H1 (cell line): ENCODE results near the gene CDK5RAP3. TPM values are rescaled to one million over a fixed set of nuclear protein-coding genes. Genes with fewer than 3 reads are reported as not detected.

Source experiments
- ATF3 ChIP-seq: IDR thresholded peaks from 2 replicates; pipeline ENCODE4 v1.6.1; 2011; ENCODE audit warnings: low read depth, mild to moderate bottlenecking, low read length; ENCODE audit not compliant: insufficient read depth
- BACH1 ChIP-seq: IDR thresholded peaks from 2 replicates; pipeline ENCODE4 v1.6.1; 2012; ENCODE audit warnings: low read length, improper control_type of control experiment
- CEBPB ChIP-seq: IDR thresholded peaks from 2 replicates; pipeline ENCODE4 v1.6.1; 2012; ENCODE audit warnings: low read depth, low read length
- CREB1 ChIP-seq: IDR thresholded peaks from 2 replicates; pipeline ENCODE4 v1.6.1; 2012; ENCODE audit warnings: inconsistent platforms
- CTCF ChIP-seq, 3 experiments: IDR thresholded peaks; 1 replicate in 2 of 3; 2 replicates in 1 of 3; pipeline versions ENCODE4 v1.5.1 to v1.6.1; 2011; ENCODE audit warnings: low read length in 3 of 3, mild to moderate bottlenecking in 3 of 3, inconsistent platforms in 2 of 3, low read depth in 1 of 3, moderate library complexity in 1 of 3; ENCODE audit not compliant: insufficient read depth in 1 of 3; ENCODE audit errors: control extremely low read depth in 1 of 3
- EP300 ChIP-seq, 2 experiments: IDR thresholded peaks; 1 replicate in 1 of 2; 2 replicates in 1 of 2; pipeline ENCODE4 v1.6.1; 2011 to 2012; ENCODE audit warnings: low read depth in 2 of 2, low read length in 2 of 2, mild to moderate bottlenecking in 2 of 2, borderline replicate concordance in 1 of 2, inconsistent platforms in 1 of 2, moderate library complexity in 1 of 2
- GTF2F1 ChIP-seq: IDR thresholded peaks from 2 replicates; pipeline ENCODE4 v1.6.1; 2012; ENCODE audit warnings: low read depth, low read length, improper control_type of control experiment, borderline replicate concordance
- KDM1A ChIP-seq: fragments of 200-600, 300-600 bp; sonication (generic); IDR thresholded peaks from 2 replicates; pipeline ENCODE4 v1.7.1; 2016; ENCODE audit warnings: mild to moderate bottlenecking, low read length, borderline replicate concordance
- NRF1 ChIP-seq: IDR thresholded peaks from 2 replicates; pipeline ENCODE4 v1.6.1; 2011; ENCODE audit warnings: mild to moderate bottlenecking, low read depth, low read length, improper control_type of control experiment
- PHF8 ChIP-seq: fragments of 200-600 bp; sonication (generic); conservative IDR thresholded peaks from 2 replicates; pipeline ENCODE4 v1.7.1; 2012; ENCODE audit warnings: low read depth, mild to moderate bottlenecking, inconsistent platforms, low read length, moderate library complexity
- POLR2A ChIP-seq, 2 experiments: IDR thresholded peaks; 1 replicate in 1 of 2; 2 replicates in 1 of 2; pipeline ENCODE4 v1.6.1; 2011; ENCODE audit warnings: low read depth in 2 of 2, low read length in 2 of 2, mild to moderate bottlenecking in 2 of 2; ENCODE audit errors: control extremely low read depth in 1 of 2
- RAD21 ChIP-seq, 2 experiments: IDR thresholded peaks in 1 of 2; conservative IDR thresholded peaks in 1 of 2; 2 replicates each; pipeline ENCODE4 v1.6.1; 2011; ENCODE audit warnings: low read depth in 2 of 2, low read length in 2 of 2, improper control_type of control experiment in 1 of 2, inconsistent platforms in 1 of 2, mild to moderate bottlenecking in 1 of 2, moderate library complexity in 1 of 2
- RBBP5 ChIP-seq: IDR thresholded peaks from 2 replicates; pipeline ENCODE4 v1.7.1; 2012; ENCODE audit warnings: low read depth, mild to moderate bottlenecking, inconsistent platforms, low read length, moderate library complexity, borderline replicate concordance
- RFX5 ChIP-seq: IDR thresholded peaks from 2 replicates; pipeline ENCODE4 v1.6.1; 2011; ENCODE audit warnings: low read depth, low read length, improper control_type of control experiment, borderline replicate concordance
- RNF2 ChIP-seq: fragments of 200-900, 300-1000 bp; sonication (generic); IDR thresholded peaks from 2 replicates; pipeline ENCODE4 v1.7.1; 2016; ENCODE audit warnings: borderline replicate concordance, low read depth, mild to moderate bottlenecking, antibody characterized with exemption, low read length; ENCODE audit not compliant: poor library complexity, severe bottlenecking; ENCODE audit errors: missing control alignments
- SIN3A ChIP-seq, 2 experiments: IDR thresholded peaks in 1 of 2; conservative IDR thresholded peaks in 1 of 2; 2 replicates each; pipeline ENCODE4 v1.6.1; 2011 to 2012; ENCODE audit warnings: low read length in 2 of 2, improper control_type of control experiment in 1 of 2, low read depth in 1 of 2, mild to moderate bottlenecking in 1 of 2
- SIRT6 ChIP-seq: IDR thresholded peaks from one replicate; pipeline ENCODE4 v1.7.1; 2012; ENCODE audit warnings: low read length, inconsistent platforms
- SP2 ChIP-seq: IDR thresholded peaks from 2 replicates; pipeline ENCODE4 v1.6.1; 2012; ENCODE audit warnings: mild to moderate bottlenecking, low read length, inconsistent platforms
- TEAD4 ChIP-seq: IDR thresholded peaks from 2 replicates; pipeline ENCODE4 v1.6.1; 2012; ENCODE audit warnings: low read depth, low read length, inconsistent platforms, mixed read lengths
- YY1 ChIP-seq: IDR thresholded peaks from 2 replicates; pipeline ENCODE4 v1.6.1; 2011; ENCODE audit warnings: low read depth, mild to moderate bottlenecking, low read length
- polyA plus RNA-seq, 7 experiments: library from polyadenylated mRNA; depleted of rRNA in 3 of 7; stranded (reverse) in 5 of 7; unstranded in 2 of 7; fragments of >200 nt in 5 of 7; fragments of 200-250 nt in 2 of 7; gene quantifications; 1 replicate in 5 of 7; 2 replicates in 1 of 7; 4 replicates in 1 of 7; pipeline versions ENCODE4 v1.2.1 to v1.2.3, GENCODE V29; 2011 to 2013; ENCODE audit warnings: missing spikeins in 2 of 7, mixed read lengths in 2 of 7
- total RNA-seq: library from RNA; stranded (reverse); fragmentation: NEBNext Ultra II Directional; extraction: Animal tissue kit (Norgen Biotek cat#: 25700); gene quantifications from 2 replicates; pipeline ENCODE4 v1.2.1, GENCODE V29; 2021

Gene CDK5RAP3
- total and polyA plus RNA-seq, 2 of the 8 experiments (the other 6 are each of a cell fraction or from before 2014, with no cell fraction given) = 88.2 to 93.2 TPM

- peak; percentile 46 to 64; a peak in 2 of 4 replicates for TF ChIP-seq SIN3A (conservative IDR thresholded peaks at IDR 0.05 in 1 of 2, IDR thresholded peaks at IDR 0.05 in 1 of 2; ENCODE audit: low read depth in 1 of 2, low read length in 2 of 2)
- peak in 1 of 2 experiments; percentile 17; a peak in 1 of 3 replicates for TF ChIP-seq EP300 (IDR thresholded peaks at IDR 0.05; ENCODE audit: borderline replicate concordance in 1 of 2, low read depth in 2 of 2, low read length in 2 of 2)
- peak; percentile 68 to 75; a peak in 3 of 4 replicates for TF ChIP-seq RAD21 (IDR thresholded peaks at IDR 0.05 in 1 of 2, conservative IDR thresholded peaks at IDR 0.05 in 1 of 2; ENCODE audit: low read depth in 2 of 2, low read length in 2 of 2)
- no peak for TF ChIP-seq RNF2
- TF ChIP-seq PHF8 = peak; percentile 85
- peak; percentile 47; the same call in 1 of the 2 replicates for TF ChIP-seq GTF2F1
- TF ChIP-seq TEAD4 = peak; percentile 40; the same call in 1 of the 2 replicates
- no peak for TF ChIP-seq SIRT6
- peak; percentile 66 to 91 for TF ChIP-seq POLR2A (IDR thresholded peaks at IDR 0.05; ENCODE audit: control extremely low read depth in 1 of 2, low read depth in 2 of 2, low read length in 2 of 2)
- no peak for TF ChIP-seq NRF1
- TF ChIP-seq YY1 = peak; percentile 36; the same call in 1 of the 2 replicates
- peak; percentile 26; the same call in 1 of the 2 replicates for TF ChIP-seq SP2
- no peak for TF ChIP-seq ATF3
- TF ChIP-seq CREB1 = peak; percentile 90
- TF ChIP-seq BACH1 = peak; percentile 85; the same call in 1 of the 2 replicates
- TF ChIP-seq RFX5 = no peak
- peak; percentile 81; the same call in 1 of the 2 replicates for TF ChIP-seq KDM1A
- peak; percentile 74 for TF ChIP-seq CEBPB
- TF ChIP-seq RBBP5 = 0 out of 2 replicates have a peak, but pooled peaks have one; percentile 31
- peak; percentile 87 to 96 (median 96) for TF ChIP-seq CTCF (IDR thresholded peaks at IDR 0.05; ENCODE audit: control extremely low read depth in 1 of 3, insufficient read depth in 1 of 3, low read depth in 1 of 3, low read length in 3 of 3)
Observed at GRCh38 chr17:47970725-47971499, at the start of gene CDK5RAP3 (continued).
